ENCODE measurements around the gene EPAS1.

EPAS1 gene

GRCh38 chr2:46337208-46337994 lies 40.2 kb downstream of the EPAS1 start:
- in situ Hi-C loops (cut with MboI; ENCODE audit: low sequenced_read_pairs): no loop called here

GRCh38 chr2:46338674-46339073 lies 41.5 kb downstream of the EPAS1 start:
- in situ Hi-C loops (cut with MboI; ENCODE audit: low sequenced_read_pairs): no loop called here

GRCh38 chr2:46339200-46339599 lies 42.0 kb downstream of the EPAS1 start:
- in situ Hi-C loops (cut with MboI; ENCODE audit: low sequenced_read_pairs): no loop called here

- in situ Hi-C loops (cut with MboI; ENCODE audit: low sequenced_read_pairs): no loop called here
These were observed 42.7 kb downstream of the EPAS1 start for GRCh38 chr2:46339676-46340459.

- in situ Hi-C loops (cut with MboI; ENCODE audit: low sequenced_read_pairs): no loop called here
These were observed 43.7 kb downstream of the EPAS1 start for GRCh38 chr2:46340740-46341420.

- in situ Hi-C loops (cut with MboI; ENCODE audit: low sequenced_read_pairs): no loop called here
These were observed 45.5 kb downstream of the EPAS1 start for GRCh38 chr2:46342566-46343315.

- in situ Hi-C loops (cut with MboI; ENCODE audit: low sequenced_read_pairs): no loop called here
These were observed 47.5 kb downstream of the EPAS1 start for GRCh38 chr2:46344706-46345105.

- in situ Hi-C loops (cut with MboI; ENCODE audit: low sequenced_read_pairs): no loop called here
These were observed 48.6 kb downstream of the EPAS1 start for GRCh38 chr2:46345775-46346174.

GRCh38 chr2:46346719-46347118 lies 49.5 kb downstream of the EPAS1 start:
- in situ Hi-C loops (cut with MboI; ENCODE audit: low sequenced_read_pairs): no loop called here

GRCh38 chr2:46347648-46348280 lies 50.6 kb downstream of the EPAS1 start:
- in situ Hi-C loops (cut with MboI; ENCODE audit: low sequenced_read_pairs): no loop called here

GRCh38 chr2:46349115-46349547 lies 51.9 kb downstream of the EPAS1 start:
- in situ Hi-C loops (cut with MboI; ENCODE audit: low sequenced_read_pairs): no loop called here

- in situ Hi-C loops (cut with MboI; ENCODE audit: low sequenced_read_pairs): no loop called here
These were observed 53.0 kb downstream of the EPAS1 start for GRCh38 chr2:46350029-46350689.

GRCh38 chr2:46351098-46351749 lies 54.0 kb downstream of the EPAS1 start:
- in situ Hi-C loops (cut with MboI; ENCODE audit: low sequenced_read_pairs): no loop called here

- in situ Hi-C loops (cut with MboI; ENCODE audit: low sequenced_read_pairs): no loop called here
These were observed 54.5 kb downstream of the EPAS1 start for GRCh38 chr2:46351750-46352138.

GRCh38 chr2:46352621-46353020 lies 55.4 kb downstream of the EPAS1 start:
- in situ Hi-C loops (cut with MboI; ENCODE audit: low sequenced_read_pairs): no loop called here

GRCh38 chr2:46353509-46353908 lies 56.3 kb downstream of the EPAS1 start:
- in situ Hi-C loops (cut with MboI; ENCODE audit: low sequenced_read_pairs): no loop called here

- in situ Hi-C loops (cut with MboI; ENCODE audit: low sequenced_read_pairs): no loop called here
These were observed 58.5 kb downstream of the EPAS1 start for GRCh38 chr2:46355756-46356155.

GRCh38 chr2:46356991-46357390 lies 59.8 kb downstream of the EPAS1 start:
- in situ Hi-C loops (cut with MboI; ENCODE audit: low sequenced_read_pairs): no loop called here

GRCh38 chr2:46358713-46359112 lies 61.5 kb downstream of the EPAS1 start:
- in situ Hi-C loops (cut with MboI; ENCODE audit: low sequenced_read_pairs): no loop called here

All from HL-60/S4 treated with retinoic acid at 250 ng/mL for 4 days and 3 days (cell line).